Esophagus muscularis mucosa (tissue), 4 donors: ENCODE measurements around the gene ST3GAL2. TPM values are rescaled to one million over a fixed set of nuclear protein-coding genes. Genes with fewer than 3 reads are reported as not detected.

ENCODE experiments used
- DNase-seq: peaks from one replicate; pipeline ENCODE4 v3.0.0-alpha.2; 2017; ENCODE audit errors: extremely low spot score
- H3K27ac ChIP-seq, 4 donors: fragments of 200-600 bp; sonication (generic); replicated peaks in 1 of 4; 1 replicate in 3 of 4; 2 replicates in 1 of 4; pipeline ENCODE4 v1.5.1; 2016 to 2019; ENCODE audit warnings: mild to moderate bottlenecking in 1 of 4
- H3K27me3 ChIP-seq, 4 donors: fragments of 200-600 bp; sonication (generic); one replicate each; pipeline versions ENCODE4 v1.5.1 to v1.6.0; 2016 to 2019
- H3K36me3 ChIP-seq, 4 donors: fragments of 200-600 bp; sonication (generic); one replicate each; pipeline ENCODE4 v1.5.1; 2016 to 2019
- H3K4me1 ChIP-seq, 4 donors: fragments of 200-600 bp; sonication (generic); one replicate each; pipeline ENCODE4 v1.5.1; 2016 to 2019
- H3K4me3 ChIP-seq, 4 donors: fragments of 200-600 bp; sonication (generic); 1 replicate in 2 of 4; 2 replicates in 2 of 4; pipeline ENCODE4 v1.5.1; 2016 to 2019; ENCODE audit warnings: mild to moderate bottlenecking in 4 of 4, moderate library complexity in 1 of 4
- H3K9me3 ChIP-seq, 4 donors: fragments of 200-600 bp; sonication (generic); 1 replicate in 3 of 4; 2 replicates in 1 of 4; pipeline ENCODE4 v1.5.1; 2016 to 2019
- CTCF ChIP-seq, 3 experiments: fragments of 200-600 bp in 2 of 3; fragments of 450-650 bp in 1 of 3; sonication (generic) in 2 of 3; IDR thresholded peaks; one replicate each; pipeline ENCODE4 v1.5.1; 2017 to 2019; ENCODE audit warnings: antibody characterized with exemption in 3 of 3, mild to moderate bottlenecking in 2 of 3, moderate library complexity in 1 of 3
- EP300 ChIP-seq: sonication (generic); formaldehyde crosslinking; IDR thresholded peaks from one replicate; pipeline ENCODE4 v1.6.1; 2017; ENCODE audit warnings: antibody characterized with exemption
- POLR2A ChIP-seq: fragments of 450-650 bp; IDR thresholded peaks from one replicate; pipeline ENCODE4 v1.6.1; 2017; ENCODE audit warnings: antibody characterized with exemption, moderate library complexity, mild to moderate bottlenecking, low read depth
- POLR2AphosphoS5 ChIP-seq, 2 donors: sonication (generic); formaldehyde crosslinking; IDR thresholded peaks; one replicate each; pipeline ENCODE4 v1.6.1; 2017; ENCODE audit warnings: antibody characterized with exemption in 2 of 2
- WGBS: methylation state at CpG from one replicate; pipeline ENCODE4 v1.1.5; 2018; 5-methylcytosine and 5-hydroxymethylcytosine counted together
- intact Hi-C: fragments of 100-400 bp; cut with DNase I; formaldehyde crosslinking; loops from one replicate; pipeline ENCODE4 v1.15.1; 2023
- total RNA-seq, 4 donors: library from RNA; depleted of rRNA; stranded (reverse); fragments of >200 nt; gene quantifications; one replicate each; pipeline versions ENCODE4 v1.1.0 to v1.2.1, GENCODE V29; 2016

The ST3GAL2 gene, protein sequence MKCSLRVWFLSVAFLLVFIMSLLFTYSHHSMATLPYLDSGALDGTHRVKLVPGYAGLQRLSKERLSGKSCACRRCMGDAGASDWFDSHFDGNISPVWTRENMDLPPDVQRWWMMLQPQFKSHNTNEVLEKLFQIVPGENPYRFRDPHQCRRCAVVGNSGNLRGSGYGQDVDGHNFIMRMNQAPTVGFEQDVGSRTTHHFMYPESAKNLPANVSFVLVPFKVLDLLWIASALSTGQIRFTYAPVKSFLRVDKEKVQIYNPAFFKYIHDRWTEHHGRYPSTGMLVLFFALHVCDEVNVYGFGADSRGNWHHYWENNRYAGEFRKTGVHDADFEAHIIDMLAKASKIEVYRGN
- 10 to 100 TPM; 18.6 to 34.9 (median 27.2) TPM for total RNA-seq

- Histone ChIP-seq H3K27me3 (no peaks in the 10 kb centered on the region), H3K27ac (peak within 1 kb of the TSS; percentile 81 to 87 (median 84)), H3K36me3 (peaks cover 0 to 6% (median 2%) of the 10 kb centered on the region in 4 donors), H3K4me1 (peaks cover 32 to 43% (median 40%) of the 10 kb centered on the region in 4 donors), H3K4me3 (peak within 1 kb of the TSS; percentile 84 to 94 (median 86)), H3K9me3 (no peaks in the 10 kb centered on the region)
- peak; percentile 97 for DNase-seq
- intact Hi-C loops: loop anchor here (2.0 kb wide), 1 partner anchor 58 kb away; no protein-coding TSS in a partner anchor
- under 1% methylated on average over 24 of the region's 86 CpGs for WGBS
- TF ChIP-seq EP300 (no peak), CTCF (IDR thresholded peaks at IDR 0.05) (peak in 1 of 3 experiments; percentile 14), POLR2AphosphoS5 (IDR thresholded peaks at IDR 0.05) (peak; percentile 50 to 67), POLR2A (no peak)
Measured at GRCh38 chr16:70438969-70439862, at the start of gene ST3GAL2. Gene ST3GAL2 (minus strand): TSS chr16:70439100. CDS start chr16:70398530, 40,570 bp downstream.

DNA sequence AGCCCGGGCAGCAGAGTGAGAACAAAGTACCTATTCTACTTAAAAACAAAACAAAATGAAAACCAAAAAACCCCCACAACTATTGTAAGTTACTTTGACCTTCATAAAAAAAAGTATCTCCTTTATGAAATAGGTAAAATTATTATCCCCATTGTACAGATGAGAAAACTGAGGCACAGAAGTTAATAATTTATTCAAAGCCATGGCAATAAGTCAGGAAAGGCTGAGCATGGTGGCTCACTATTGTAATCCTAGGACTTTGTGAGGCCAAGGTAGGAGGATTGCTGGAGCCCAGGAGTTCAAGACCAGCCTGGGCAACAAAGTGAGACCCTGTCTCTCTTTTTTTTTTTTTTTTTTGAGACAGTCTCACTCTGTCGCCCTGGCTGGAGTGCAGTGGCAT is 46.0 kb upstream of the ST3GAL2 start:
- DNase-seq: no peak
- H3K36me3 ChIP-seq: peaks cover 26 to 96% (median 86%) of the 10 kb centered on the region in 4 donors
- 94% methylated on average over 2 of the region's 2 CpGs for WGBS
- no peak overlapping the region for H3K27ac ChIP-seq
- H3K9me3 ChIP-seq: no peaks in the 10 kb centered on the region
- H3K27me3 ChIP-seq: no peaks in the 10 kb centered on the region
- TF ChIP-seq EP300: no peak
- TF ChIP-seq POLR2A: no peak
- TF ChIP-seq CTCF (IDR thresholded peaks at IDR 0.05): no peak
- TF ChIP-seq POLR2AphosphoS5 (IDR thresholded peaks at IDR 0.05): no peak
- H3K4me1 ChIP-seq: peaks cover 0 to 3% (median under 1%) of the 10 kb centered on the region in 4 donors
- intact Hi-C loops: no loop called here
- H3K4me3 ChIP-seq: no peak overlapping the region

DNA sequence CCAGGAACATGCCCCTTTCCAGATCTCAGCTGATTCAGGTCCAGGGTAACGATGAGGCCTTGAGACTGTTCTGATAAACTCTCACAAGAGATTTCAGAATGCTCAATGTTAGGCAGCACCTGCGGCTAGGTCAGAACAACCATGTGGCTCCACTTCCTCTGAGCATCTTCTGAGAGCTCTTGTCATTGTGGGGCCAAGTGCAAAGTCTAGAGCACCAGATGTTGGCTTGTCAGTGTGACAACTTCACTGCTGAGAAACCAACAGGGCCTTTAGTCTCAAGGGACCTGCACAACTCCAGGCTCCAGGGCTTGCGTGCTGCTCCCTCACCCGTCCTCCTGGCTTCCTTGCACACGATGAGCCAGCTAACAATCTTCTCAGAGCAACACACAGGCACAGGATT is 44.5 kb upstream of the ST3GAL2 start:
- no peak overlapping the region for H3K27ac ChIP-seq
- WGBS: 91% methylated on average over 4 of the region's 5 CpGs
- no peaks in the 10 kb centered on the region for H3K27me3 ChIP-seq
- DNase-seq: no peak
- peaks cover 27 to 96% (median 85%) of the 10 kb centered on the region in 4 donors for H3K36me3 ChIP-seq
- peaks cover 11 to 16% (median 13%) of the 10 kb centered on the region in 4 donors for H3K4me1 ChIP-seq
- TF ChIP-seq CTCF (IDR thresholded peaks at IDR 0.05) (no peak), EP300 (no peak), POLR2A (no peak), POLR2AphosphoS5 (IDR thresholded peaks at IDR 0.05) (no peak)
- intact Hi-C loops: no loop called here
- H3K9me3 ChIP-seq: no peaks in the 10 kb centered on the region
- H3K4me3 ChIP-seq: no peak overlapping the region

GRCh38 chr16:70482624-70483023 is 43.7 kb upstream of the ST3GAL2 start:
- intact Hi-C loops: no loop called here
- TF ChIP-seq EP300 (no peak), POLR2A (no peak), CTCF (IDR thresholded peaks at IDR 0.05) (no peak), POLR2AphosphoS5 (IDR thresholded peaks at IDR 0.05) (no peak)
- DNase-seq: no peak
- no peak overlapping the region for H3K27ac ChIP-seq
- peaks cover 12 to 20% (median 14%) of the 10 kb centered on the region in 4 donors for H3K4me1 ChIP-seq
- H3K36me3 ChIP-seq: peaks cover 21 to 96% (median 81%) of the 10 kb centered on the region in 4 donors
- WGBS: 80% methylated on average over 3 of the region's 5 CpGs
- H3K27me3 ChIP-seq: no peaks in the 10 kb centered on the region
- no peak overlapping the region for H3K4me3 ChIP-seq
- no peaks in the 10 kb centered on the region for H3K9me3 ChIP-seq
